Measurements from ENCODE around the gene LRP1-AS.
A peak's percentile ranks its signal among the peaks of the same experiment; 100 is the strongest.

The LRP1-AS gene

DNA sequence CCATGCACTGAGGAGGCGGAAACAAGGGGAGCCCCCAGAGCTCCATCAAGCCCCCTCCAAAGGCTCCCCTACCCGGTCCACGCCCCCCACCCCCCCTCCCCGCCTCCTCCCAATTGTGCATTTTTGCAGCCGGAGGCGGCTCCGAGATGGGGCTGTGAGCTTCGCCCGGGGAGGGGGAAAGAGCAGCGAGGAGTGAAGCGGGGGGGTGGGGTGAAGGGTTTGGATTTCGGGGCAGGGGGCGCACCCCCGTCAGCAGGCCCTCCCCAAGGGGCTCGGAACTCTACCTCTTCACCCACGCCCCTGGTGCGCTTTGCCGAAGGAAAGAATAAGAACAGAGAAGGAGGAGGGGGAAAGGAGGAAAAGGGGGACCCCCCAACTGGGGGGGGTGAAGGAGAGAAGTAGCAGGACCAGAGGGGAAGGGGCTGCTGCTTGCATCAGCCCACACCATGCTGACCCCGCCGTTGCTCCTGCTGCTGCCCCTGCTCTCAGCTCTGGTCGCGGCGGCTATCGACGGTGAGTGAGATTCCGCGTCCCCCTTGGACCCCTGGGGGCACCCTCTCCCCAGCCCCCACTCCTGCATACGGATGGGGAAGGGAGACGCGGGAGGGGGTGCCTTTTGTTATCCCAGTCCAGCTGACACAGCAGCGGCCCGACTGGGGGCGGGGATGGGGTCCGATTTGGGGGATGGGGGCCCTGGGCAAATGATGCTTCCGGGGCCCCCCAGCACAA lies 18.7 kb downstream of the LRP1-AS start:
- Histone ChIP-seq H3F3A (ENCODE audit: insufficient read depth, low read length) (no peaks in the 10 kb centered on the region), H3K9ac (ENCODE audit: low read length) (no peak overlapping the region), H3K27ac (ENCODE audit: low read length) (no peak overlapping the region), H3K9me3 (replicated peaks; ENCODE audit: insufficient read depth, low read length) (no peaks in the 10 kb centered on the region), H3K4me1 (ENCODE audit: low read length) (peaks cover 9% of the 10 kb centered on the region; the same call in 1 of the 2 replicates), H3K79me2 (ENCODE audit: low read length) (no peaks in the 10 kb centered on the region), H3K27me3 (replicated peaks; ENCODE audit: insufficient read depth, low read length) (peaks cover 36% of the 10 kb centered on the region), H3K4me2 (ENCODE audit: low read depth, low read length) (no peak overlapping the region), H2AFZ (ENCODE audit: low read length) (no peak overlapping the region), H4K20me1 (ENCODE audit: insufficient read depth, low read length) (no peaks in the 10 kb centered on the region), H3K4me3 (ENCODE audit: low read length) (peak overlapping the region; percentile 75; the same call in 1 of the 2 replicates), H3K36me3 (replicated peaks; ENCODE audit: insufficient read depth, low read length) (no peaks in the 10 kb centered on the region), H3K9me2 (replicated peaks; ENCODE audit: insufficient read depth, low read length) (no peaks in the 10 kb centered on the region)
- DNase-seq, result no peak
- TF ChIP-seq EZH2 (optimal IDR thresholded peaks at IDR 0.05; ENCODE audit: low read depth, low read length) (no peak), EZH2phosphoT487 (IDR thresholded peaks at IDR 0.05; ENCODE audit: low read length) (no peak), CTCF (IDR thresholded peaks at IDR 0.05; ENCODE audit: low read length) (no peak)

DNA sequence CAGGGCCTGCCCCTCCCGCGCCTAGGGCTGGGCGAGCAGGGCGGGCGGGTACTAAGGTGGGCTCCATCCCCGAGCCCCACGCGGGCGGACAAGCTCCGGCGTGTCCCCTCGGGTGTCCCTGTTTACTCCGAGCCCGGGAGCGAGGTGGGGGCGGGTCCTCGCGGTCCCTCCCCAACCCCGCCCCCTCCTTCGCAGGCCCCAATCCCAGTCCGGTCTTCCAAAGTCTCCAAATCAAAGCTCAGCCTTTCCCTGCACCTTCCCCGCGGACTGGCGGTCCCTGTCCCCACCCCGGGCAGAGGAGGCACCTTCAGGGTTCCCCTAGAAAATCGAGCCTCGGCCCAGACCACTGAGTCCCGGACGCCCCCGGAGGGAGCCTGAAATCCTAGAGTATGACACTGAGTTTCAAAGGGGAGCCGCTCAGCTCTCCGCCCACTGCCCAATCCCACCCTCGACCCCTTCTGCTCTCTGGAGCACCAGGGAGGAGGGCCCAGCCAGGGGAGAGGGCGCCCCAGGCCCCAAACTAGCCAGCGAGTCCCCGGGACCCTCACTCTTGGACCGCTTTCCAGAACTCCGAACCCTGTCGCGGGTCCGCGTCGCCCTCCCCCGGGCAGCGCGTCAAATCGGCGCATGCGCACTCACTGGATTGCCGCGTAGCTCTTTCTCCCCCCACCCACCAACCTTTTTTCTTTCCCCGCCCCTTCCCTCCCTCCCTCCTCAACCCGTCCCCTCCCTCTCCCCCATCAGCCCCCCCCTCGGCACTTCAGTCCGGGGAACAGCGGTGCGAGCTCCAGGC lies 19.5 kb downstream of the LRP1-AS start, which contains the start of gene LRP1:
TSS of gene LRP1 (plus strand) at position 758 of the 793 bp plus-strand sequence. CDS start 482 bp downstream, outside the sequence.
- Histone ChIP-seq H4K20me1 (ENCODE audit: insufficient read depth, low read length) (no peaks in the 10 kb centered on the region), H3K27ac (ENCODE audit: low read length) (no peak within 1 kb of the TSS), H3K4me1 (ENCODE audit: low read length) (peaks cover 9% of the 10 kb centered on the region; the same call in 1 of the 2 replicates), H2AFZ (ENCODE audit: low read length) (peak within 1 kb of the TSS; percentile 77), H3K36me3 (replicated peaks; ENCODE audit: insufficient read depth, low read length) (no peaks in the 10 kb centered on the region), H3K79me2 (ENCODE audit: low read length) (no peaks in the 10 kb centered on the region), H3K27me3 (replicated peaks; ENCODE audit: insufficient read depth, low read length) (peaks cover 39% of the 10 kb centered on the region), H3K9me3 (replicated peaks; ENCODE audit: insufficient read depth, low read length) (no peaks in the 10 kb centered on the region), H3K9me2 (replicated peaks; ENCODE audit: insufficient read depth, low read length) (no peaks in the 10 kb centered on the region), H3F3A (ENCODE audit: insufficient read depth, low read length) (no peaks in the 10 kb centered on the region), H3K4me3 (ENCODE audit: low read length) (peak within 1 kb of the TSS; percentile 75), H3K4me2 (ENCODE audit: low read depth, low read length) (peak within 1 kb of the TSS; percentile 79), H3K9ac (ENCODE audit: low read length) (peak within 1 kb of the TSS; percentile 29; the same call in 1 of the 2 replicates)
- TF ChIP-seq CTCF (IDR thresholded peaks at IDR 0.05; ENCODE audit: low read length) (no peak), EZH2 (optimal IDR thresholded peaks at IDR 0.05; ENCODE audit: low read depth, low read length) (no peak), EZH2phosphoT487 (IDR thresholded peaks at IDR 0.05; ENCODE audit: low read length) (no peak)
- DNase-seq, result peak; percentile 62

GRCh38 chr12:57127101-57127725 lies 20.2 kb downstream of the LRP1-AS start:
- peak; percentile 44 for TF ChIP-seq CTCF (IDR thresholded peaks at IDR 0.05; ENCODE audit: low read length)
- TF ChIP-seq EZH2phosphoT487 (IDR thresholded peaks at IDR 0.05; ENCODE audit: low read length), result no peak
- H3K79me2 ChIP-seq (ENCODE audit: low read length), result no peaks in the 10 kb centered on the region
- H3F3A ChIP-seq (ENCODE audit: insufficient read depth, low read length), result no peaks in the 10 kb centered on the region
- H3K9me2 ChIP-seq (replicated peaks; ENCODE audit: insufficient read depth, low read length), result no peaks in the 10 kb centered on the region
- no peak overlapping the region for H3K9ac ChIP-seq (ENCODE audit: low read length)
- no peaks in the 10 kb centered on the region for H3K36me3 ChIP-seq (replicated peaks; ENCODE audit: insufficient read depth, low read length)
- H3K4me3 ChIP-seq (ENCODE audit: low read length), result peak overlapping the region; percentile 75
- H3K27ac ChIP-seq (ENCODE audit: low read length), result no peak overlapping the region
- peak overlapping the region; percentile 79 for H3K4me2 ChIP-seq (ENCODE audit: low read depth, low read length)
- H3K4me1 ChIP-seq (ENCODE audit: low read length), result peaks cover 9% of the 10 kb centered on the region; the same call in 1 of the 2 replicates
- peak; percentile 56 for DNase-seq
- no peaks in the 10 kb centered on the region for H3K9me3 ChIP-seq (replicated peaks; ENCODE audit: insufficient read depth, low read length)
- H2AFZ ChIP-seq (ENCODE audit: low read length), result peak overlapping the region; percentile 77
- no peaks in the 10 kb centered on the region for H4K20me1 ChIP-seq (ENCODE audit: insufficient read depth, low read length)
- peaks cover 32% of the 10 kb centered on the region for H3K27me3 ChIP-seq (replicated peaks; ENCODE audit: insufficient read depth, low read length)

All from MM.1S (cell line).